ENCODE results near the gene GADD45GIP1. TPM values are rescaled to one million over a fixed set of nuclear protein-coding genes. Genes with fewer than 3 reads are reported as not detected.

The GADD45GIP1 gene
- polyA plus RNA-seq, 1 of the 3 experiments (the other 2 are of a cell fraction): 91.8 TPM

- TF ChIP-seq ZBTB33 (IDR thresholded peaks at IDR 0.05; ENCODE audit: borderline replicate concordance, low read depth) (no peak), SMC3 (IDR thresholded peaks at IDR 0.05; ENCODE audit: low read depth, low read length) (peak; percentile 96), MAX (IDR thresholded peaks at IDR 0.05; ENCODE audit: low read depth) (no peak), RXRA (IDR thresholded peaks at IDR 0.05; ENCODE audit: borderline replicate concordance, low read depth) (no peak), NFIC (IDR thresholded peaks at IDR 0.05; ENCODE audit: borderline replicate concordance) (no peak; the same call in 1 of the 2 replicates), FOXM1 (IDR thresholded peaks at IDR 0.05; ENCODE audit: low read depth) (no peak), CTCF (IDR thresholded peaks at IDR 0.05) (peak; percentile 88)
Measured at GRCh38 chr19:12983542-12984142, 26.6 kb upstream of the GADD45GIP1 start (continued).

- Histone ChIP-seq H3K27ac (ENCODE audit: low read depth in 2 of 2, low read length in 1 of 2) (peak overlapping the region in 1 of 2 experiments; percentile 2; a peak in 1 of 4 replicates), H3K9ac (peak overlapping the region; percentile 67), H2AFZ (ENCODE audit: low read depth) (peak overlapping the region; percentile 83; the same call in 1 of the 2 replicates), H3K9me2 (no peaks in the 10 kb centered on the region), H3K4me2 (peak overlapping the region; percentile 66), H4K20me1 (ENCODE audit: insufficient read depth) (no peaks in the 10 kb centered on the region), H3K4me1 (ENCODE audit: control insufficient read depth in 1 of 2, insufficient read depth in 2 of 2, low read depth in 1 of 2, low read length in 1 of 2) (peaks cover 0 to 8% of the 10 kb centered on the region in 2 experiments; a peak in 1 of 4 replicates), H3K9me3 (no peaks in the 10 kb centered on the region), H3K36me3 (replicated peaks in 1 of 2; ENCODE audit: control insufficient read depth in 1 of 2, insufficient read depth in 2 of 2, low read length in 1 of 2) (no peaks in the 10 kb centered on the region), H3K79me2 (ENCODE audit: insufficient read depth) (no peaks in the 10 kb centered on the region), H3K27me3 (ENCODE audit: insufficient read depth) (no peaks in the 10 kb centered on the region), H3F3A (replicated peaks; ENCODE audit: insufficient read depth) (no peaks in the 10 kb centered on the region), H3K4me3 (ENCODE audit: low read depth in 2 of 2, low read length in 1 of 2) (peak overlapping the region; percentile 34 to 39)
- ChIA-PET CTCF (interaction anchor here (0.9 to 24.6 kb wide), 17 partner anchors 11 to 279 kb away, joined by 3 to 603 read pairs (median 9); partner anchors contain the start of gene NFIX), POLR2A (interaction anchor here (1.0 kb wide), 3 partner anchors 75 to 78 kb away, joined by 3 to 6 read pairs (median 3); no protein-coding TSS in a partner anchor)
- no peak for DNase-seq
- TF ChIP-seq MAX (IDR thresholded peaks at IDR 0.05; ENCODE audit: low read depth): no peak
- TF ChIP-seq RXRA (IDR thresholded peaks at IDR 0.05; ENCODE audit: borderline replicate concordance, low read depth): no peak
- no peak for TF ChIP-seq SIN3A (IDR thresholded peaks at IDR 0.05; ENCODE audit: borderline replicate concordance, low read depth, low read length)
- TF ChIP-seq FOSL2 (IDR thresholded peaks at IDR 0.05; ENCODE audit: borderline replicate concordance, low read depth): no peak
- TF ChIP-seq CTCF (IDR thresholded peaks at IDR 0.05): no peak
- TF ChIP-seq EP300 (IDR thresholded peaks at IDR 0.05; ENCODE audit: borderline replicate concordance in 1 of 2, low read depth in 1 of 2, low read length in 1 of 2): no peak
- no peak for TF ChIP-seq RAD21 (IDR thresholded peaks at IDR 0.05; ENCODE audit: low read length)
- TF ChIP-seq USF2 (IDR thresholded peaks at IDR 0.05; ENCODE audit: borderline replicate concordance, low read depth, low read length): no peak
- TF ChIP-seq ZBTB33 (IDR thresholded peaks at IDR 0.05; ENCODE audit: borderline replicate concordance, low read depth): no peak
- no peak for TF ChIP-seq RFX5 (IDR thresholded peaks at IDR 0.05; ENCODE audit: low read length)
- TF ChIP-seq MEF2A (IDR thresholded peaks at IDR 0.05; ENCODE audit: borderline replicate concordance, low read depth): no peak
- TF ChIP-seq FOXJ3 (CRISPR knock-in tag; IDR thresholded peaks at IDR 0.05): no peak
- no peak for TF ChIP-seq POLR2AphosphoS5 (IDR thresholded peaks at IDR 0.05; ENCODE audit: low read depth, low read length)
- 66% methylated on average over 10 of the region's 10 CpGs for WGBS (ENCODE audit: low lambda C conversion rate)
Measured at GRCh38 chr19:12983091-12983490, 26.1 kb upstream of the GADD45GIP1 start.
